ENCODE measurements around the gene LAPTM5.

LAPTM5 gene

DNA sequence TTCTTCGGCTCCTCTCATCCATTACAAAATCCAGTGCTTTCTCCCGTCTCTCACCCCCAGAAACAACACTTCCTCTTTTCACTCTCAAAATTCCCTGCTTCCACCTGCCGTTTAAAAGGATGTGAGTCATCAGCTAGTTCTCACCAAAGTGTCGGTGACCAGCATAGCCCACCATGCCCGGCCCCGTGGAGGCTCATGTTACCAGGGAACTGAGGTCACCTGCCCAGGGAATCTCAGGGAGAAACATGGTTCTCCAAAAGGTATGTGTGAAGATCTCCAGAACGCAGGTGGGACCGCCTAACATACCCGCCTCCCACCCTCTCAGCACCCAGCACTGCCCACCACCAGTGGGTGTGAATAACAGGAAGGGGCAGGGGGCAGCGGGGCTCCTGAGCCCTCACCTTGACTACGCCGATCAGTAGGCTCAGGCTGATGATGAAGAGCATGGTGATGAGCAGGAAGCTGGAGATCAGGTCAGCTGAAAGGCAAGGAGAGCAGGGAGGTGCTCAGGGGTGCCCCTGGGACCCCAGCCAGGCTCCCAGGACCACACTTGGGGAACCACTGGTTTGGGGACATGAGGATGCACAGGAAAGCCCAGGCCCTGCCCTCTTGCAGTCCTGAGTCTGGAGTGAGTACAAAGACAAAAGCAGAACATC, 16.2 kb downstream of the LAPTM5 start:
- no peak for DNase-seq

- DNase-seq = no peak
Observed at GRCh38 chr1:30740251-30741238, 17.0 kb downstream of the LAPTM5 start.

GRCh38 chr1:30739601-30740000, 18.0 kb downstream of the LAPTM5 start:
- DNase-seq = no peak

GRCh38 chr1:30738715-30739559, 18.6 kb downstream of the LAPTM5 start:
- DNase-seq = no peak

DNA sequence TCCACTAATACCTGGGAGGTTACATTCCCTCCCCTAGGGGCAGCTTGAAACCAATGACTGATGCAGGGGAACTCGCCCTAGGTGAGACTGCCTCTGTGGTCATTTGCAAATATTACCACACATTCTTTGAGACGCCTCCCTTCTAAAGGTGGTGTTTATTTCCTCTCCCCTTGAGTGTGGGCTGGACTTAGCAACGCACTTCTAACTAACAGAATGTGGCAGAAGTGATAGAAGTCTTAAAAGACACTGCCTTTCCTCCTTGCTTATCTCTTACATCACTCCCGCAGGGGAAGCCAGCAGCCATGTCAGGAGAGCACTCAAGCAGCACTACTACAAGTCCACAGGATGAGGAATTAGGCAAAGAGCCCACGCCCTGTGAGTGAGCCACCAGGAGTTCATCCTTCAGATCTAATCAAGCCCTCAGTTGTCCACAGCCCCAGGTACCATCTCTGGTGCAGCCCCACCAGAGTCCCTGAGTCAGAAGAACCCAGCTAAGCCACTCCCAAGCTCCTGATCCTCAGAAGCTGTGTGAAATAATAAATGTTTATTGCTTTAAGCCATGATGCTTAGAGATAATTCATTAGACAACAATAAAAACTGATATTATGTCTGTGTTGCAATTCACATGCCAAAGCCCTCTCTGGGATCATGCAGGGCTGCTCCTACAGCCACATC, 19.4 kb downstream of the LAPTM5 start:
- DNase-seq = no peak

GRCh38 chr1:30737357-30738039, 20.1 kb downstream of the LAPTM5 start:
- DNase-seq = no peak

DNA sequence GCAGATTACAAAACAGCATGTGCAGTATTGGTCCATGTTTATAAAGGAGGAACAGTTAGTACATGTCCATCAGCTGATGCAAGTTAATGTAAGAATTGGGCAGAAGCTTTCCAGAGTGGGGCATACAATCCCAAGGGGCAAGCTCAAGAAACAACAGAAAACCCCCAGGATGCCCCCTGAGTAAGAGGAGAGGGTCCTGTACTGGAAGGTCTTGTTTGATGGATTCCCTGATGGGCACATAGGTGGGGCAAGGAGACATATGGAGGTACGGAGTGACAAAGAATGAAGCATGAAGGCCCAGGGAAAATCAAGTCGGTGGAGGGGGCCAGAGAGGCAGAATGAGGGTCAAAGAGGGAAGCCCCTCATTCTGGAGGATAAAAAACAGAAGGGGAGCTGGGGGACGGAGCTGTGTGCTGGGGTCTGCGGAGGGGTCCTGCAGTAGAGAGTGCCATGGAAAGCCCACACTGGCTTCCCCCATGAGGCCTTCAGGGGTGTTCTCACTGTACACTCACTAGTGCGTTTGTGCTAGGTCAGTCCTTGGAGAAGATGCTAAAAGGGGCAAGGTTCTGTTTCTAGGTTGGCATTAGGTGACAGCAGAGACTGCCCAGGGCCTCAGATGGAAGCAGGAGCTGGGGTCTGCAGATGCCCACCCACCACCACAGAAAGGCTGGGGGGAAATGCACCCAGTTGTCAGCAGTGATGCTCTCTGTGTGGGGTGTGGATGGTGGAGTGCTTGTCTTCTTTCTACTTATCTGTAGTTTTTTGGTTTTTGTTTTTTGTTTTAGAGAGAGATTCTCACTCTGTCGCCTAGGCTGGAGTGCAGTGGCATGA, 21.7 kb downstream of the LAPTM5 start:
- no peak for DNase-seq

DNA sequence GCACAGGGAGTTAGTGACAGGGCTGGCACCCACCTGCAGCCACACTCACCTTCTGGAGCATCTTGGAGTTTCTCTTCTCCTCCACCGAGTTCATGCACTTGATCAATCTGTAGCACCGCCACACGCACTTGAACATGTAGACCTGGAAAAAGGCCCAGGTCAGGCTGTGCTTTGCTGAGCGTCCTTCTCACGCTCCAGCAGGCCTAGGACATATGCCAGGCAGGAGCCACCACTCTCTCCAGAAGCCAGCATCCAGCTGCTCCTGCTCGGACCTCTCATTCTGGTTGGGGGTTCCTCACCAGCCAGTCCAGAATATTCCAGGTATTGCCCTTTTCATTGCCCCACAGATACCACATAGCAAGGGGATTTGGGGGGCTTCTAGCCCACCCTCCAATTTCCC, 22.4 kb downstream of the LAPTM5 start:
- no peak for DNase-seq

DNA sequence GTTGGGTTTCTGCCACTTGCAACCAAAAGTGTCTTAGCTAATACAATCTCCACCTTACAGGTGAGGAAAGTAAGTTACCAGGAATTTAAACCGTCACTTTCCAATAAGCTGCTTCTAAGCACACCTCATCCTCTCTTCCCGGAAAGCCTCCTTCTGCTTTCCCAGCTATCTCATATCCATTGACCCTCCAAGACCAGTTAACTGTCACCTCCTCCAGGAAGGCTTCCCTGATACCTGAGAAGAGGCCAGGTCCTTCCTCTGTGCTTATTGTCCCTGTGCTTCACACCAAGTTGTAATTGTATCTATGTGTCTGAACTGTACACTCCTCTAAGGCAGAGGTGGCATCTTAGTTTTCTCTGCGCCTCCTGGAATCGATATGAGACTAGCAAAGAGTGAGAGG, 23.0 kb downstream of the LAPTM5 start:
- no peak for DNase-seq

GRCh38 chr1:30734106-30734505, 23.5 kb downstream of the LAPTM5 start:
- no peak for DNase-seq

- DNase-seq = no peak
Observed at GRCh38 chr1:30733493-30733892, 24.1 kb downstream of the LAPTM5 start.

DNA sequence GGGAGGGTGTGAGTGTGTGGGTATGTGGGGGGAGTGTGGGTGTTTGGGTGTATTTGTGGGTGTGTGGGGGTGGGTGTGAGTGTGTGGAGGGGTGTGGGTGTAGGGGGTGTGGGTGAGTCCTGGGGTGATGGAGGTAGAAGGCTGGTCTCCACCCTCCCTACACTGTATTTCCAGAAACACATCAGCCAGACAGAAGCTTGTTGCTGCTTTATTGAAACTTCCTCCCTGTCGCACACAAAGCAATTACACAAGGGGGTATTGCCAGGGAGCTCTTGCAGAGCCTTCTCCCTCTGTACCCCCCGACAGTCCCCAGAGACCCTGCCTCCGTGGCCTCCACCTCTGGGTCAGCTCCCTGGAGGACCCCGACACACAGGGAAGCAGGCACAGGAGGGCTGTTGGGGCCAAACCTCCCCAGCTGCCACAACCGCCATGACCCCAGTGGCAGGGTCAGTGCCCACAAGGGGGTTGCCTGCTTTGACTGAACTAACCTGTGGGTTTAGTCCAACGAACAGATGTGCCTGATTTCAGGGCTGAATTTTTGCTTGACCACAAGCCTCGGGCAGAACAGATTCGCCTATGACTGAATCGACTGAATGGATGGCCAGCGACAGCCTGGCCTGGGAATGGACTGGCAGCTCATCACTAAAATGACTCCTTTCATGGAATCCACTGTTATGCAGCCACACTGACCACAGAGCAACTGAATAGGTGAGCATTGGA, 25.1 kb downstream of the LAPTM5 start:
- DNase-seq = no peak

- no peak for DNase-seq
Observed at GRCh38 chr1:30731806-30732276, 25.7 kb downstream of the LAPTM5 start.

DNA sequence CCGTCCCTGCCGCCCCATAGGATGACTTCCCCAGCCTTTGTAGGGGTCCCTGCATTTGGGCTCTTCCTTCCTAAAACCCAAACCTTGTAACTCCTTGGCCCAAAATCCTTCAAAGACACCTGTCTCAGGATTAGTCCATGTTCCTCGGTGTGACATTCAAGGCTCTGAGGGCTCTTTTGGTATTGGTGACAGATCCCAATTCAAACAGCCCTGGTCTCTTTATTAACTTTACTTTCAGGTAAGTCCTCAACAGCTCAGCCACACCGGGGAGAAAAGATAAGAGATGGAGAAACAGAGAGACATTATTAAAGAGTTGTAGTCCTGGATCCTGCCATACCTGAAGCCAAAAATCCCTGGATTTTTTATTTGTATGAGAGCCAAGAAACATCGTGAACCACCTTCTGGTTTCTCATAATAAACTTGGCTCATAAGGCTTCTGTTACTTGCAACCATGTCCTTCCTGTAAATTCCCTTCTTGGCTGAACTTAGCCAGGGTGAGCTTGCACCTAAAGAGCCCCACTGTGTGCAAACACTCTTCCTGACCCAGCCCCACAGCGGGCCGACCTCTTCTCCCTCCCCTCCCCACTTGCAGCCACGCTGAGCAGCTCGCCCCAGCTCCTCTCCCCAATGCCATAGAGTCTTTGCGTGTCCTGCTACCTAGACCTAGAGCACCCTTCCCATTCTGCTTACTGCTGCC, 26.3 kb downstream of the LAPTM5 start:
- no peak for DNase-seq

DNA sequence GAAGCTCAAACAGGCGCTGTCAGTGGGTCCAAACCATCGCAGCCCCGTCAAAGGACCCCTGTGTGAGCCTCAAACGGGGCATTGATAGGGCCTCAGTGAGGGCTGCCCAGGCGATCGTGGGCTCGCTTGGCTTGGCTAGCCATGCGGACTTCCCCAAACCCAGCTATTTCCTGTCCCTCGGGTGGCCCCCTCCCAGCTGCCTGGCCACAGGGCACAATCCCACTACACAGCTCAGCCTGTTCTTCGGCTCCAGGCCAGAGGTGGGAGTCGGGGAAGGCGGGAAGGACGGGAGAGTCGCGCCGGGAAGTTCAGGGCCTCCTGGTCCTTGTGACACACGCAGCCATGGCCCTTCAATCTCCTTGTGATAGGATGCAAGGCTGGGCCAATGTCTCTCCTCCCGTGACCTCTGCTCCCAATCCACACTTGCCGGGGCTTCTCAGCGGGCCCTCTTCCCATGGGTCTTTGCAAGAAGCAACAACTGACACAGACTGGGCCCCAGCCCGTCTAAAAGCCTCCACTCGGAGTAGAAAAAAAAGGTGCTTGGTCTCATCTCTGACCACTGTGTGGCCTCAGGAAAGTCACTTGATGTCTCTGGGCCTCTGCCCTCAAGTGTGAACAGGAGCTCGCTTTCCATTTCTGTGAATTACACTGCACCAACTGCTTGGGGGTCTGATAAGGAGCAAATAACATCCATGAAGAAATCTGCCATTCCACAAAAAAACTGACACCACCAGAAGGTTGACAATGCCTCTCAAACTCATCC, 27.0 kb downstream of the LAPTM5 start:
- no peak for DNase-seq

- DNase-seq = no peak
Observed at GRCh38 chr1:30729901-30730300, 27.7 kb downstream of the LAPTM5 start.

DNA sequence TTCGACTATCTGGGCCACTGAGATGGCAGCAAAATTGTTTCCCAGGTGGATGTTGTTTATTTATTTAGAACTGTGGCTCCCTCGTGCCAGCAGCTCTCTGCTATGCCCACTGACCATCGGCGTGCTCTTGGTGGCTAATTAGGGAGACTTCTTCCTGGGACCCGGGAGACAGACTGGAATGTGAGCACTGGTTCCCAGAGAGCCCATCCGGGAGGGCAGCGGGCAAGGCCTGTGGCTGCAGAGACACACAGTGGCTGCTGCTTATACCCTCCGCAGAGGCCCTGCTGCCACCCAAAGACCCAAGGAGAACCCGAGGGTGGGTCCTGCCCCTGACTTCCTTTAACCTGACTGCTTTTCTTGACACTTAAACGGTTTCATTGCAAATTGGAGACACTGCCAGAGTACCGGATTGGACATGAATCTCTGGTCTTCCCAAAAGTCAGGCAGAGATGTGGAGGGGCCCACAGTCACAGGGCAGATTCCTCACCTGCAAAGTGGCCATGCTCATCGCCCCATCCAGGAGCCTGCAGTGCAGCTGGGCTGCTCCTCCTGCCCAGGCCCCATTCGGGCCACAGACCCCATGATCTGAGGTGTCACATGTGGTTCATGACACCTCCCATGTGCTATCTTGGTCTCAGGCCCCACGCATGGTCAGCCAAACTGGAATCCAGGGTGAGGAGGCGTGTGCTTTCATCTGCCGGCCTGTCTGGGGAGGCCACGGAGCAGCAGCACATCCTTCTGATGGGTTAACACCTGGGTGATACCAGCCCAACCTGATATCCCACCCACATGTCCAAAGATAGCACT, 28.5 kb downstream of the LAPTM5 start:
- DNase-seq = no peak

GRCh38 chr1:30728340-30728739, 29.2 kb downstream of the LAPTM5 start:
- no peak for DNase-seq
